IPS-NIHi7 (cell line): Measurements from ENCODE around the gene MYO1E.
A peak's percentile ranks its signal among the peaks of the same experiment; 100 is the strongest.

ENCODE experiments used
- DNase-seq: peaks from one replicate; pipeline ENCODE4 v3.0.0; 2012; ENCODE audit warnings: mixed read lengths; ENCODE audit errors: extremely low spot score

MYO1E gene

DNA sequence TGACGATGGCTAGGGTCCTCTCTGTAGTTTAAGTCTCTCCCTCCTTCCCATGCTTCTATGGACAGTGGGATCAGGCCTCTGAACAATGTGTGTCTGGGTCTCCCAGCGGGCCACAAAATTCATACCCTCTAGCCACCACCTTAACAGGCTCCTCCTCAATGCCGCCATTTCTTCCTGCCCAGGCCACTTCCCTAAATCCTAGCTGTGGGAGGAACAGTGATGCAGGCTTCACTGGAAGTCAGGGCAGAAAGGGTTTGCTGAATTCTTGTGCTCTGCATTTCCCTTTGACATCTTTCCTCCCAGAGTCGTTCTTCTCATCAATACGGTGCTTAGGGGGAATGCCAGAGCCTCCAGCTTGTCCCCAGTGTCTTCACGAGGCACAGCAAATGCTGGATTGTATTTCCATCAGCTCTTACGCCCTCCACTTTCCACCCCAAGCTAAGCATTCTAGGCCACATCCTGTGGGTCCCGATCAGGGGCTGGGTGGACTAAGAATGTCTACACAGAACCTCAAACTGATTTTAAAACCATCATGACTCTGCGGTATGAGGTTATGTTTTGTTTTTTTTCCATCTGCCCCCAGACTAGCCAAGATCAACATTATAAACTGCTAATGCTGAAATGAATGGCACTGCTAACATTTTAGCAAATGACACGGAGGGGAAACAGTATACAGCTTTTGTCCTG lies 177.9 kb downstream of the MYO1E start:
- DNase-seq, result no peak

DNA sequence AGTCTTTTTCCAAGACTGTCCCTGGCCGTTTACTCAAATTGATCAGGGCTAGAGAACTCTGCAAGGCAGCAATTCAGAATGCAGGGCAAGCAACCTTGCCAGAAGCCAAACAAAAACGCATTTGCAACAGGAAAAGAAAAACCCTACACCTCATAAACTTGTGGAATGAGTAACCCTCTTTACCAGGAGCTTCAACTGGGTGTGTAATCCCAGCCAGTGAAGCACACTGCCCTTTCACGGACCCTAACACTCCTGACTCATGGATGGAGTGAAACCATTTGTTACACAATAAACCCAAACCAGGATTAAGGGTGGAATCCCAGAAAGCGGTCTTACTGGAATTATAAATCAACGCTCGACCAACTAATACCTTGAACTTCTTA lies 180.8 kb downstream of the MYO1E start:
- no peak for DNase-seq

DNA sequence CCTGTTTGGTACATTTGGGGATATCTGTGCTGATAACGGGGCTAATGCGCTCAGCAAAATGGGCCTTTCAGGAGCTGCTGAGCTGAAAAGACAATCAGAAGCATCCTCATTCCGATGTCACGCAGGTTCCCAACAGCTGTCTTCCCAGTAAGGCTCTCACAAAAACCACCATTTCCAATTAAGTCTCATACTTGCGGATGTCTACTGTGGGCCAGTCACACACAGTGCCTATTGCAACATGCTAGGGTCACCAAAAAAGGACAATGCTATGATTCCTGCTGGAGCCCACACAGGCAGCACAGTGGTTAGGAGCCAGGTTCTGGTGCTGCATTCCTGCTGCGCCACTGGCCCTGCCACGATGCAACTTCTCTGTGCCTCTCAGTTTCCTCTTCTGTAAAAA lies 182.4 kb downstream of the MYO1E start:
- DNase-seq, result no peak

DNA sequence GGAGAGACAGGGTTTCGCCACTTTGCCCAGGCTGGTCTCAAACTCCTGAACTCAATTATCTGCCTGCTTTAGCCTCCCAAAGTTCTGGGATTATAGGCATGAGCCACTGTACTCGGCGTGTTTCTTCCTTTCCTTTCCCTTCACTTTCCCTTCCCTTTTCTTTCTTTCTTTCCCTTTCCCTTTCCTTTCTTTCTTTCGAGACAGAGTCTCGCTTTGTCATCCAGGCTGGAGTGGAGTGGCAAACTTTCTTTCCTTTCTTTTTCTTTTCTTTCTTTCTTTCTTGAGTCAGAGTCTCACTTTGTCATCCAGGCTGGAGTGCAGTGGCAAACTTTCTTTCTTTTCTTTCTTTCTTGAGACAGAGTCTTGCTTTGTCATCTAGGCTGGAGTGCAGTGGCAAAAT lies 183.4 kb downstream of the MYO1E start:
- DNase-seq, result no peak

DNA sequence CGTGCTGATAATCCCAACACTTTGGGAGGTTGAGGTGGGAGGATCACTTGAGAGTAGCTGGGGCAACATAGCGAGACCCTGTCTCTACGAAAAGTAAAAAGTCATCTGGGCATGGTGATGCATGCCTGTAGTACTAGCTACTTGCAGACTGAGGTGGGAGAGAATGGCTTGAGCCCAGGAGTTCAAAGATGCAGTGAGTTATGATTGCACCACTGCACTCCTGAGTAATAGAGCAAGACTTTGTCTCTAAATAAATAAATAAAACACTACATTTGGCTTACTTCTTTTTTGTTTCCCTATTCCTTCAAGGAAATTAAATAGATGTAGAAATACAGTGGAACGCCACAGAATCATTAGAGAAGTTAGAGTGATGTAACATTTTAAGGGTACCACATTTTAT lies 186.2 kb downstream of the MYO1E start:
- no peak for DNase-seq

DNA sequence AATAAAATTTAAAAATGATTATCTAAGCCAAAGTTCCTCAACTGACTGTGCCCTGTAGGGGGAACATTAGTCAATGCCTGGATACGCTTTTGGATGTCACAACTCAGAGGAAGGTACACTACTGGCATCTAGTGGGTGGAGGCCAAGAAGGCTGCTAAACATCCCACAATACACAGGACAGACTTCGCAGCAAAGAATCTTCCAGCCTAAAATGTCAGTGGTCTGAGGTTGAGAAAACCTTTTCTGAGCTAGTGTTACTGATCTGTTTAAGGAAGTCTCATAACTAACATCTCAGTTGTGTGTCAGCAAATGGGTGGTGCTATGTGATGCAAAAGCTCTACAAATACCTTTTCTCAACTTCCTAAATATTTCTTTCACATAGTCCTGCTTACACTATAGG lies 186.9 kb downstream of the MYO1E start:
- no peak for DNase-seq

DNA sequence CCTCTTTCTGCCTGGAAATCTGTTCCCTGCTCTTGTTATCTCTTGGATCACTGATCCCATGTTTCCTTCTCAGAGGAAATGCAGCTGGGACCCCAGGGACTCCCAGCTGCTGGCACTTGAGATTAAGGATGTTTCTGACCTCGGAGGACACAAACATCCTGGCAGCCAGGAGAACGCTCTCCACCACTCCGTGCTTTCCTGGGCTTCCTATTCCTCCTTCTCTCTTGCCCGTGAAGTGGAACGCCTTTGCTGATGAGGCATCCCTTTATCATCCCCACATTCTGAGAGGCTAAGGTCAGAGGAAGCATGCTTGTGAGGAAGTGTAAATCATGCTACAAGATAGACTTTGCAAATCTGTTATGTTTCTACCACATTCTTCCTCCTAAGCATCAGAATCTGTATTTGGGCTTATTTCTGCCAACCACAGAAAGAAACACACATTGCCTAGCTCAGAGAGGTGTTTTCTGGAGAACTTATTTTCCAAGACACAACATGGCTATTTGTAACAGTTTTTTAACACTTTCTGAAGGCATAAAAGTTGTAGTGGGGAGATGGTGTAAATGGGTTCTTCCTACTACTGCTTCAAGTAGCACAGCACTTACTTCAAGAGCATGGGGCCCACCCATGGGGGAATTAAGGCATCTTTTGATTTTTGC lies 191.6 kb downstream of the MYO1E start:
- no peak for DNase-seq

DNA sequence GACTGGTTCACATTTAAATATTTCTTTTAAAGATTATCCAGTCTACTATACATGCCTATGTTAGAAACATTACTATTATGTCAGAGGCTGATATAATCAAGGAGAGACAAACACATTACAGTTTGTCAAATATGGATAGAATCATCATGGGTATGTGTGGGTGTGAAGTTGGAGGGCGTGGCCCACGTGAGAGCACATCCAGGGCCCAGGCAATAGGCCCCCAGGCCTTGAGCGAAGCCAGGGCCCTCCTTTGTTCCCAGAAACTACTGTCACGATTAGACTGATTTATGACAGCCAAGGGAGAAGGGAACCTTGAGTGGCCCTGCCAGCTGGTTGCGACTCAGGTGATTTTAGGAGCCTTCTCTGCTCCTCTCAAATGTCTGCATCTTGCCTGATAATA lies 193.0 kb downstream of the MYO1E start:
- DNase-seq, result no peak

DNA sequence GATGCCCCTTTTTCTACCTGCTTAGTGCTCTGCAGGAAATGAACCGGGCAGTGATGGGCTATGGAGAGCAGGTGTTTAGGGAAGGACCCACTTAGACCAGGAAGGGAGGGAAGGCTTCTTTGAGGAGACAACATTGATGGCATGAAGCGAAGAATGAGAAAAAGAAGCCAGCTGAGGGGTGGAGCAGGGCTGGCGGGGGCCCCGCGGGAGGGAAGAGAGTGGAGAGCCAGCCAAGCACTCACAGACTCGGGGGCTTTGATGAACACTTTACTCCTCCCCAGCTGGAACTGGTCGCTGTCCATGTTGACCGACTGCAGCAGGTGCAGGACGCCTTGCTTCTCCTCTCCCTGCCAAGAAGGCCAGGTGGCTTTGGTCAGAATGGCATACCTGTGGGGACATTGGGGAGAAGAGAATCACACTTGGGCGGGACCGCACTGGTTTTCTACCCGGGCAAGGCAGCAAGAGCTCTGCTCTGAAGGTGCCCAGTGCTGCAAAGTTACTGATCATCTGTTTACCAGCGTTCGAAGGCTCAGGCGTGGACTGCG lies 194.4 kb downstream of the MYO1E start:
- DNase-seq, result no peak

DNA sequence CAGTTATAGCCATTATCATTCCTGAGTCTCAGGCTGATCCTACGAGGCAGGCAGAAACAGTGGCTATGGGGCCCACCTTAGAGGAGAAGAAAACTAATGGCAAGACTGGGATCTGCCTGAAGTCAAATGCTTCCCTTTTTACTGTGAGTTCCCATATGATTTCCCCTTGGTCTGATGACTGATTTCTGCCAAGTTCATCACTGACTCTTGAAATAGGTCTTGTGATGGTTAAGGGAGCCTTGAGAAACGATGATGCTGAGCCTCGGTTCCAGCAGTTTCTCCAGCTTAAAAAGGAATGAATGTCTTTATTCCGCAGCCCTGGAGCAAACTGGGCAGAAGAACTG lies 195.4 kb downstream of the MYO1E start:
- DNase-seq, result no peak

DNA sequence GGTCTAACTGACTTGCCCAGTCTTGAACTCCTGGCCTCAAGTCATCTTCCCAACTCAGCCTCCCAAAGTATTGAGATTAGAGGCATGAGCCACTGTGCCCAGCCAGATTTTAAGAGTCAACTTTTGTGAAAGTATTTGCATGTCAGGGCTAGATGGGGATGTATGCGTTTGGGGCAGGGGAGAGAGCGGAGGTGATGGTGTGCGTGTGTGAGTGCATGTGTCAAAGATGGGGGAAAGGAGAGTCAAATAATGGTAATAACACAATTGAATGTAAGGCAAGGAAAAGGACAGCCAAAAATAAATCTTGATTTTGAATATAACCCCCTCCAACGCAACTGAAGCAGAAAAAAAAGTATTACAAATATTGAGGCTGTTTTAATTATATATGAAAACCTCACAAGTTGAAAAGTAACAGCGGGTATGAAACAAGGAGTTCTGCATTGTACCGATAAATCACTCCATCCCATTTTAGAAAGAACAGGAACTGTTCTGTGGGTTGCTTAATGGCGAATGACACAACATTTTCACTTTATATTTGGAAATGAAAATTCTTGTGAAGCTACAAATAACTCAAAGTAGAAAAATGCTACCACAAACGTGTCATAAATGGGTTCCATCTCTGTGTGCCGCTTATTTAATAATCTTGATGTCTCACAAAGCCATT lies 195.9 kb downstream of the MYO1E start:
- no peak for DNase-seq

DNA sequence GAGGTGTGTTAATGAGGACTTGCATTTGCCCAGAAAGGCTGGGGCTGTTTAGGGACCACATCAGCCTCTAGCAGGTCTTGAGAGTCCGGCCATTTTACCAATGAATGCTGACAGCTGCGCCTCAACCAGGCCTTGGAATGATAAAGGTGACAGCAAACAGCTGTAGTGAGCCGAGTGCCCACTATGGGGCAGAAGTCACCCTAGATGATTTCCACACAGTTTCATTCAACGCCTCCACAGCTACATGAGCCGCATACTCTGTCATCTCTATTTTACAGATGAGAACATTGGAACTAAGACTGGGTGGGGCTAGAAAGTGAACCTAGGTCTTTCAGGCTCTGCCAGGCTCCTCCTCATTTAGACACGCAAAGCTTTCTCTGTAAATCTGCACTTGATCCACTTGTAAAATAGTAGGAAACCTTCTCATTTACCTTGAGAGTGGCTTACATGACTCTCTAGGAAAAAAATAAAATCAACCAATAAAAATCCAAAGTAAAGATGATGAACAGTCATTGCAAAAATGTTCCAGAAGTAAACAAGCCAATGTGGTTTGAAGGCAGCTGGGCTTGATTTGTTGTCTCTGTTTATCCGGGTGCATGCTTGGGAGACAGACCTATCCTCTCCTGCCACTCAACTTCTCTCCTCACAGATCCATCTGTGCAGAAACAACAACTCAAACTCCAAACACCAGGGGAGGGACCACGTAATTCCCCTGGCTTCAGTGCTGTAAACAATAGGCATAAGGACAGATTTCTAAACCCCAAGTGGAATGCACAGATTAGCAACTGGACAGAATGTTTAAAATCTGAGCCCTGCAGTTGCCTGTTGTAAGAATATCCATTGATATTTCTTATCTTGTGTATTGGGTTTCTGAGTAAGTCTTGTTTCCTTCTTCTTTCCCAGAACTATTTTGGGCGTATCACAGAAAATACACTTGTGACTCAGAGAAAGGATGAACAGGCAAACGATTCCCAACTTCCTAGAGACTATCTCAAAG lies 197.5 kb downstream of the MYO1E start:
- peak; percentile 80 for DNase-seq

DNA sequence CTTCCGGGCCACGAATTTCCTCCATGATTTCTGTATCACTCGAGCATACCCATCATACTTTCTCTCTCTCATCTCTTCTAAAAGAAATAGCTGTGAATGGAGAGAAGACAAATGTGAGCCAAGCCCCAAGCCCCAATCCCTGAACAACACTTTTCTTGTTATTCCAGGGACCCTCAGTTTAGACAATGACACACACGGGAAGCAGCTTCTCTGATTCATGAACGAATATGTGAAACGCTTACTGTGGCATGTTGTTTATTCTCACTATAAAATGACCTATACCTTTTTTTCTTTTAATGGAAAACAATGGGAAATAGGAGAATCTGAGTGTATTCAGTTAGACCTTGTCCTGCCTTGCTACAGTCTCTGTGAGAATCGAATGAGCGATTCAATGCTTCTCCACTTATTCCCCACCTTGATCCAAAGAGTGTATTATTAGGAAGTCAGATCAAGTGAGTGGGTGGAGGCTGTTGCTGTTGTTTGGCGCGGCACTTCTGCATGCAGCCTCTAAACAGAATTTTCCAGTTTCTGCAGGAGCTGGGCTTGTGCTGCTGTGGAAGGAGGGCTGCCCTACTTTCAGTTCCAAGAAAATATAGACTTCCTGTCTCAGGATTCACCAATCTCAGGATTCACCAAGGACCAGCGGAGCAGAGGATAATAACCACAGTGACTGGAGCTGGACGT lies 198.4 kb downstream of the MYO1E start:
- DNase-seq, result no peak

DNA sequence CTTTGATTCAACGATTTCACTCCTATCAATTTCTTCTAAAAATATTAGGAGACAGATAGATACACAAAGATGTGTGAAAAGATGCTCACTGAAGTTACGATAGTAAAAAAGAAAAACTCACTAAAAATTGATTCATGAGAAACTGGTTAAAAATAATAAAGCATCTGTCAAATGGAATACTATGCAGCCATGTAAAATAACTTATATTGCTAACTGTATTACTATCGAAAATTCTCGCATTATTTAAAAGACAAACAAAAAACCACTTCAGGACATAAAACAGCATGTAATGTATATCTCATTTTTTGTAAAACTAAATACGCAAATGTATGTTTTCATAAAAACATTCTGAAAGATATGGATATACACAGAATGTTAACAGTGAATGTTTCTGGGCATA lies 199.5 kb downstream of the MYO1E start:
- no peak for DNase-seq

DNA sequence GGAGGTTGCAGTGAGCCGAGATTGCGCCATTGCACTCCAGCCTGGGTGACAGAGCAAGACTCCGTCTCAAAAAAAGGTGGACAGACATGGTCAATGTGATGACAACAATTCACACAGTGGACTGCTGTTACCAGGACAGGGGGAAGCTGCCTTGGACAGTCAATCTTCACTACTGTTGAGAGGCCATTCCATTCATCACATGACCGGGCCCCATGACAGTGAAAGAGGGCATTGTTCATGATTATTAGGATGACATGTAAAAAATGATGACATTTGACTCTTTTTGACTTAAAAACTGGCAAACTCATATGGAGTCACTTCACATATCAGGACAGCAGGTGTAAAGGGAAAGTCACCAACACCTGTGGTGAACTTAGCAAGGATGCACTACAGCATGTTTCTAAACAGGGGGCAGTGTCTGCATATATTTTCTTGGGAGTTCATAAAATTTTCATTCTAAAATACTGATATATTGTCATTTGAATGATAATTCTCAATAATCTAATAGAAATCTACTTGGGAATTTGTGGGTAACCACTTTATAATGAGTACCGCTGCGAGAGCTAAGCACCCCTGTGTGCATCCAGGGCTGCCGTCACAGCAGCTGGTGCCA lies 200.3 kb downstream of the MYO1E start:
- no peak for DNase-seq

DNA sequence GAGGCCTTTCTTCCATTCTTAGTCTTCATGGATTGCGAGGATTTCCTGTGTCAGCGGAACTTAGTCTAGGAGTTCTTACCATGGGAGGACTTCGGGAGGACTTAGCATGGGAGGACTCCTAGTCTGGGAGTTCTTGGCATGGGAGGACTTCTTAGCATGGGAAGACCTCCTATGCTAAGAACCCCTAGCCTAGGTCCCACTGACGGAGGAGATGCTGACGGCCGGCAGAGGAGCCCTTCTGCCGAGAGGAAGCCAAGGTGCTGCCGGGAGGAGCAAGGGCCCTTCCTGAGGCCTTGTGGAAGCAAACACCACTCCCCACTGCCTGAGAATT lies 201.6 kb downstream of the MYO1E start:
- DNase-seq, result no peak

DNA sequence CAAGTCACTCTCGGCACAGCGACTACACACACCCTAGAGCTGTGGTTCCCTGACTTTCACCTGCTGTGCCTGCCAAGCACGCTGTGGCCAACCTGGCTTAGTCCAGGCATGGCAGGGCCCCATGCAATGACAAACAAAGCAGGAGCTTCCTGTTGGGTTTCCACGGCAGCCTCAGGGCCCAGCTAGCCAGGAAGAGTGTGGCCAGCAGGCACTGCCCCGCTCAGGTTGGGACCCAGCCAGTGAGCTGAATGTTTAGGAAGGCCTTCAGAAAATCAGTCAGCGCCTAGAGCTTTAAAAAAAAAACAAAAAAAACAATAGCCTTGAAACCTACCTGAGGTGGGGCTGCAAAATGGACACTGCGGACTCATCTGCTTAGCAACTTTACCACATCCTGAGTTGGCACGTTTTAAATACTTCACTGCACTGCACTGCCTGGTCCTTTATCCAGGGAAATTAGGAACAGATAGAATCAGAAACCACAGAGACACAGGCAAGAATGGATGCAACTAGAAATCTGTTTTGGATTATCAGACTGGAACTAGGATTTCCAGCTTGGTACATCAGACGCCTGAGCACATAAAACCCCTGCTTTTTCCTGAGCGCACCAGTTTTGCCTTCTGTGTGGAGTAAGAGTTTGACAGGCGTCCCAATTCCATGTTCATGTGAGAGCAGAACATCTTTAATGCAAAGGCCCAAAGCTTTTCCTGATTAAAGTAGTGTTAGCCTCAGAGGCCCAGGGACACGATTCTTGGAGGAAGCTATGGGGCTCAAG lies 202.2 kb downstream of the MYO1E start:
- DNase-seq, result no peak

DNA sequence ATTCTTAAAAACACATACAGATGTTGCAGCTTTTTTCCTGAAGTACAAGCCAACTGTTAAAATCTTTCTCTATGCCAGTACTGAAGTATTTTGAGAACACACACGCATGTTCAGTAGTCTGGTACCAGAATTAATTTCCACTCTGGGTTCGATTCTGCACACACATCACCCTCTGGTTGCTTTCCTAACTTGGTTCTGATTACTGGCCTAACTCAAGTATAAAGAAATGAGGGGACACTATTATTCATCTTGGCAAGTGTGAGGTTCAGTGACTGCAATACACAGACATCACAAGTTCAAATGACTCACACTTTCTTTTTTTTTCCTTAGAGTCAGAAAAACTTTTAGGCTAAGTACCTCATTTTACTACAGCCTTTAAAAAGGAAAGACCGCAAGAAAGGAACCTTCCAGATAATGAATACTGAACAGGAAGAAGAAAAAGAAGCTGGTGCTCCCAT lies 203.4 kb downstream of the MYO1E start:
- no peak for DNase-seq

DNA sequence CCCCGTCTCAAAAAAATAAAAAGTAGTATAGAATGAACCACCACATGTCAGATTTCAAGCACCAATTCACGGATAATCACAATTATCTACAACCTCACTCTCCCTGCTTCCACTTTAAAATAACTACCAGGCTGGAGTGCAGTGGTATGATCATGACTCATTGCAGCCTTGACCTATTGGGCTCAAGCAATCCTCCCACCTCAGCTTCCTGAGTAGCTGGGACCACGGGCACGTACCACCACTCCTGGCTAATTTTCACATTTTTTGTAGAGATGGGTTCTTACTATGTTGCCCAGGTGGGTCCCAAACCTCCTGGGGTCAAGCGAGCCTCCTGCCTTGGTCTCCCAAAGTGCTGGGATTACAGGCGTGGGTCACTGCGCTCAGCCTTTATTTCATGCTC lies 204.1 kb downstream of the MYO1E start:
- no peak for DNase-seq

DNA sequence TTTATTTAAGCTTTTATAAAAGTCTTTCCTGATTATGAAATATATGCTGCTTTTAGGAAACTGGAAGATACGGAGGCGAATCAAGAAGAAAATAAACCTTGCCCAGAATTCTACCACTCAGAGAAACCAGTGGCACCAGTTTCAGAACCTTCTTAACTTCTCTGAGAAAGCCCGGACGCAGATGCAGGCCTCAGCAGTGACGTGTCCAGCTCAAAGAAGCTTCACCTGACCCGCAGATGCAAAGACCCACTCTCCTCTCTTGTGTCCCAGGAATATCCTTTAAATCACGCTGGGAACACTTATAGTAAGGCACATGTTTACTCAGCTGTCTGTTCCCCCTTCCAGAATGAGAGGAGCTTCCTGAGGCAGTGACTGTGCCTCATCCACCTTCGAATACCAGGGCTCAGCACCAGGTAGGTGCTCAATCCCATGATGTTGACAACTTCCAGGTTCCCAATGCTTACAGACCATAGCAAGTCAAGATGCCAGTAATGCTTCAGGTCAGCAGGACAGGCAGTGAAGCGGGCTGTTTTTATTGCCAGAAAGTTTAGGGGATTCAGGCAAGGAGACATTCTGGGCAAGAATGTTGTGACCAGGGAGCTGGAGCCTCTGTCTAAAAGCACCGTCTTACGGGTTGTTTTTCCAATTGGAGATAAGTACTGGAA lies 205.9 kb downstream of the MYO1E start:
- no peak for DNase-seq
